Gastroesophageal sphincter (tissue), 3 donors: Measurements from ENCODE around the gene TEX264.

Source experiments
- CTCF ChIP-seq, 4 experiments: fragments of 200-600 bp in 2 of 4; fragments of 450-650 bp in 2 of 4; sonication (generic) in 1 of 4; IDR thresholded peaks; one replicate each; pipeline ENCODE4 v1.5.1; 2017 to 2019; ENCODE audit warnings: antibody characterized with exemption in 4 of 4, mild to moderate bottlenecking in 2 of 4, moderate library complexity in 2 of 4
- EP300 ChIP-seq: sonication (generic); formaldehyde crosslinking; IDR thresholded peaks from one replicate; pipeline ENCODE4 v1.6.1; 2017; ENCODE audit warnings: antibody characterized with exemption, mild to moderate bottlenecking
- POLR2A ChIP-seq, 2 donors: fragments of 450-650 bp; IDR thresholded peaks; one replicate each; pipeline ENCODE4 v1.6.1; 2017; ENCODE audit warnings: antibody characterized with exemption in 2 of 2, mild to moderate bottlenecking in 2 of 2, moderate library complexity in 1 of 2

DNA sequence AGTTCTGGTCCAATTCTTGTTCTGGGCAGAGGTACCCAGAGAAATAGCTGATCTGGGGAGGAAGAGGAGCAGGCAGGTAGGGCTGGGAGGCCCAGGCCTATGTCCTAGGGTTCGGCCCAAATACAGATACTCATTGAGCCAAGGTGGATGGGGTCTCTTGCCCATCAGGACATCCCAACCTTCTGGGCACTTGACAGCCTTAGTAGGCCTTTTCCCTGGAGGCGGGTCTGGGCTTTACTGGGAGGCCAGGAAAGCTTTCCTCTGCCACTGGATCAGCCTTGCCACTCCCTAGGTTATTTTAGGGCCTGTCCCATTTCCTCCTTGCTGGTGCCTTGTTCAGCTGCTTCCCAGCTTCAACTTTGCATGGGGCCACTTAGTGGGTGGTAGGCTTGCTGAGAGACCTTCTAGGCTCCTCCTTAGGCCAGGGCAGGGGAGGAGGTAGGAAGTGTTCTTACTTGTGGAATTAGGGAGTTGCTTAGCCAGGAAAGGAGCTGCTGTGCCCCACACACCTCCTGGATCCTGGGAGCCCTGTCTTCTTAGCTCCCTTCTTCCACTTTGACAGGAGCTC is 9.7 kb downstream of the TEX264 start:
- no peak for TF ChIP-seq CTCF (IDR thresholded peaks at IDR 0.05)
- TF ChIP-seq EP300, result no peak
- TF ChIP-seq POLR2A (IDR thresholded peaks at IDR 0.05), result no peak
